Measurements from ENCODE around the gene FRAT2. TPM values are rescaled to one million over a fixed set of nuclear protein-coding genes. Genes with fewer than 3 reads are reported as not detected.

Gene FRAT2
- total and polyA plus RNA-seq, 4 donors, result 2.7 to 15.1 (median 11.7) TPM

Small RNA genes within 50 kb of the gene (small RNA-seq; reads per million reads assigned to genes)
- not detected for gene RF00017

Other genes with a start within 250 kb of the FRAT2 start
- under 1 TPM; under 0.01 to 0.09 TPM for gene SLIT1, start 148.8 kb downstream of the FRAT2 start, total RNA-seq
- gene SLIT1, start 148.8 kb downstream of the FRAT2 start, polyA plus RNA-seq, result under 1 TPM; 0.02 to 0.14 TPM
- gene ARHGAP19, start 42.1 kb downstream of the FRAT2 start, total RNA-seq, result 10 to 100 TPM in 1 of 2 donors, 1 to 10 TPM in 1; 5.3 to 23.4 TPM
- 1 to 10 TPM; 1.6 to 1.9 TPM for gene ARHGAP19, start 42.1 kb downstream of the FRAT2 start, polyA plus RNA-seq
- gene FRAT1, start 15.5 kb downstream of the FRAT2 start, total RNA-seq, result 1 to 10 TPM; 5.9 to 7.4 TPM
- gene FRAT1, start 15.5 kb downstream of the FRAT2 start, polyA plus RNA-seq, result 1 to 10 TPM; 4.3 to 4.6 TPM
- 1 to 10 TPM; 6.1 to 9.6 TPM for gene RRP12, start 66.6 kb upstream of the FRAT2 start, total RNA-seq
- 1 to 10 TPM; 5.7 to 7.8 TPM for gene RRP12, start 66.6 kb upstream of the FRAT2 start, polyA plus RNA-seq
- 10 to 100 TPM; 52.0 to 90.7 TPM for gene PGAM1, start 91.5 kb upstream of the FRAT2 start, total RNA-seq
- gene PGAM1, start 91.5 kb upstream of the FRAT2 start, polyA plus RNA-seq, result 100 to 1,000 TPM; 121 to 178 TPM
- 10 to 100 TPM; 11.2 to 12.2 TPM for gene EXOSC1, start 111.3 kb upstream of the FRAT2 start, total RNA-seq
- 10 to 100 TPM; 16.7 to 25.9 TPM for gene EXOSC1, start 111.3 kb upstream of the FRAT2 start, polyA plus RNA-seq
- gene ZDHHC16, start 111.4 kb upstream of the FRAT2 start, total RNA-seq, result 10 to 100 TPM; 18.0 to 24.9 TPM
- 10 to 100 TPM; 20.8 to 27.2 TPM for gene ZDHHC16, start 111.4 kb upstream of the FRAT2 start, polyA plus RNA-seq
- gene MMS19, start 163.7 kb upstream of the FRAT2 start, total RNA-seq, result 10 to 100 TPM; 28.9 to 29.1 TPM
- 10 to 100 TPM; 15.0 to 19.4 TPM for gene MMS19, start 163.7 kb upstream of the FRAT2 start, polyA plus RNA-seq
- 1 to 10 TPM; 2.7 to 9.5 TPM for gene UBTD1, start 164.2 kb upstream of the FRAT2 start, total RNA-seq
- 10 to 100 TPM in 1 of 2 donors, 1 to 10 TPM in 1; 9.2 to 11.0 TPM for gene UBTD1, start 164.2 kb upstream of the FRAT2 start, polyA plus RNA-seq
- gene ANKRD2, start 238.1 kb upstream of the FRAT2 start, total RNA-seq, result not detected
- not detected for gene ANKRD2, start 238.1 kb upstream of the FRAT2 start, polyA plus RNA-seq
- 10 to 100 TPM; 21.7 to 21.8 TPM for gene HOGA1, start 249.7 kb upstream of the FRAT2 start, total RNA-seq
- 10 to 100 TPM; 23.8 to 31.4 TPM for gene HOGA1, start 249.7 kb upstream of the FRAT2 start, polyA plus RNA-seq